ENCODE measurements around the gene STUB1.

Gene STUB1

DNA sequence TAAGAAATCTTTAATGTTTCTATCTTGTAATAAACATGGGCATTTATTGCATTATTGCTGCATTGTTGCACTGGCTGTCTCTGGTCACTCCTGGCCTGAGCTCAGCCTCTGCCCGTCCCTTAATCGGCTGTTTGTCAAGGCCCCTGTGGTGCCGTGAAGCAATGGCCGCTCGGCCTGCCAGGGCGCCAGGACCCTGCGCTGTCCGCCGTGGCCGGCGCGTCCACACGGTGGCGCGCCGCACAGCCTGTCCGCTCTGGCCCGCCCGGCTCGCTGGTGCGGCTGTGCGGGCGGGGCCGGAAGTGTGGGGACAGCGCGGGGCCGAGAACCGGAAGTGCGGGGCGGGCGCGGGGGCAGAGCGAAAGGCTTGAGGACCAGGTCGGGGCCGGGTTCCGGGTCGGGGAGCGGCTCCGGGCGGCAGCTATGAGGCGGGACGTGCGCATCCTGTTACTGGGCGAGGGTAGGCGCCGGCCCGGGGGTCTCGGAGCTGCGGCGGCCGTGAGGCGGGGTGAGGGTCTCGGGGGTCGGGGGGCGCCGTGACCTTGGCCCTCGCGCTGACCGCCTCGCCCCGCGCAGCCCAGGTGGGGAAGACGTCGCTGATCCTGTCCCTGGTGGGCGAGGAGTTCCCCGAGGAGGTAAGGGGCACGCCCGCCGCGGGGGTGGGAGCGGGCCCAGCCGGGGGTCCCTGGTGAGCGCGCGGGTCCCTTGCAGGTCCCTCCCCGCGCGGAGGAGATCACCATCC lies 12.3 kb upstream of the STUB1 start, which contains the start of gene RHOT2:
RHOT2 (plus strand) TSS at position 353 of the 739 bp plus-strand sequence; CDS start at position 421, 68 bp downstream.
- TF ChIP-seq ZFP3 (CRISPR knock-in tag; IDR thresholded peaks at IDR 0.05) = no peak
- TF ChIP-seq CSDC2 (CRISPR knock-in tag; IDR thresholded peaks at IDR 0.05) = no peak
- 0 out of 2 replicates have a peak, but pooled peaks have one; percentile 12 for TF ChIP-seq ZC3H10 (CRISPR knock-in tag; IDR thresholded peaks at IDR 0.05)
- TF ChIP-seq, protein P1, sequence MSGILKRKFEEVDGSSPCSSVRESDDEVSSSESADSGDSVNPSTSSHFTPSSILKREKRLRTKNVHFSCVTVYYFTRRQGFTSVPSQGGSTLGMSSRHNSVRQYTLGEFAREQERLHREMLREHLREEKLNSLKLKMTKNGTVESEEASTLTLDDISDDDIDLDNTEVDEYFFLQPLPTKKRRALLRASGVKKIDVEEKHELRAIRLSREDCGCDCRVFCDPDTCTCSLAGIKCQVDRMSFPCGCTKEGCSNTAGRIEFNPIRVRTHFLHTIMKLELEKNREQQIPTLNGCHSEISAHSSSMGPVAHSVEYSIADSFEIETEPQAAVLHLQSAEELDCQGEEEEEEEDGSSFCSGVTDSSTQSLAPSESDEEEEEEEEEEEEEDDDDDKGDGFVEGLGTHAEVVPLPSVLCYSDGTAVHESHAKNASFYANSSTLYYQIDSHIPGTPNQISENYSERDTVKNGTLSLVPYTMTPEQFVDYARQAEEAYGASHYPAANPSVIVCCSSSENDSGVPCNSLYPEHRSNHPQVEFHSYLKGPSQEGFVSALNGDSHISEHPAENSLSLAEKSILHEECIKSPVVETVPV (CRISPR knock-in tag; IDR thresholded peaks at IDR 0.05) = no peak
- no peak for TF ChIP-seq ZNF565 (CRISPR knock-in tag; conservative IDR thresholded peaks at IDR 0.05; ENCODE audit: low read depth)
- ATAC-seq = peak; percentile 96

DNA sequence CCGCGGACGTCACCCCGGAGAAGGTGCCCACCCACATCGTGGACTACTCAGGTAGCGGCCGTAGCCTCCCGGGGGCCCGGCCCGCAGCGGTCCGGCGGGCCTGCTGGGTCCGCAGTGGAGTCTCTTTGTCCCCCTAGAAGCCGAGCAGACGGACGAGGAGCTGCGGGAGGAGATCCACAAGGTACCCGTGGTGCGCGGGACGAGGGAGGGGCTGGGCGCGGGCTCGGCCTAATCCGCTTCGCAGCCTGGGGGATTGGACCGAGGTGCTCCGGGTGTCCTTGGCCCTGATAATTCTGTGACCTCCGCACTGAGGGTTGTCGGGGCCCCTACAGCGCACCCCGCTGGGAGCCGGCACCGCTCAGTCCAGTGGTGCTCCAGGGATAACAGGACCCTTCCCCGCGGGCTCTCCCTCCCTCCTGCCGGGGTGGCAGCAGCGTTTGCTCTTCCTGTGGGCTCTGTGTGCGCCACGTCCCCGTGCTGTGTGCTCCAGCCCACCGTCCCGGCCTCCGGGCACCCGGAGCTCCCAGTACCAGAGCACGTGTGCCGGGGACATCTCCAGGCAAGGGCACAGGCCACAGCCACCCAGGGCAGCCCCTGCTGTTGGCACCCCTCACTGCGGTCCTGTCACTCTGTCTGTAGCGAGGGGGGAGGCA lies 11.6 kb upstream of the STUB1 start:
- TF ChIP-seq ZC3H10 (CRISPR knock-in tag; IDR thresholded peaks at IDR 0.05) (no peak), GLIS3 (CRISPR knock-in tag; IDR thresholded peaks at IDR 0.05) (no peak), TOX (CRISPR knock-in tag; IDR thresholded peaks at IDR 0.05; ENCODE audit: borderline replicate concordance) (no peak), PPARA (CRISPR knock-in tag; IDR thresholded peaks at IDR 0.05; ENCODE audit: borderline replicate concordance) (no peak)
- TF ChIP-seq, protein P2, sequence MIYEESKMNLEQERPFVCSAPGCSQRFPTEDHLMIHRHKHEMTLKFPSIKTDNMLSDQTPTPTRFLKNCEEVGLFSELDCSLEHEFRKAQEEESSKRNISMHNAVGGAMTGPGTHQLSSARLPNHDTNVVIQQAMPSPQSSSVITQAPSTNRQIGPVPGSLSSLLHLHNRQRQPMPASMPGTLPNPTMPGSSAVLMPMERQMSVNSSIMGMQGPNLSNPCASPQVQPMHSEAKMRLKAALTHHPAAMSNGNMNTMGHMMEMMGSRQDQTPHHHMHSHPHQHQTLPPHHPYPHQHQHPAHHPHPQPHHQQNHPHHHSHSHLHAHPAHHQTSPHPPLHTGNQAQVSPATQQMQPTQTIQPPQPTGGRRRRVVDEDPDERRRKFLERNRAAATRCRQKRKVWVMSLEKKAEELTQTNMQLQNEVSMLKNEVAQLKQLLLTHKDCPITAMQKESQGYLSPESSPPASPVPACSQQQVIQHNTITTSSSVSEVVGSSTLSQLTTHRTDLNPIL (CRISPR knock-in tag; IDR thresholded peaks at IDR 0.05; ENCODE audit: low read depth) = no peak
- TF ChIP-seq, protein P3, sequence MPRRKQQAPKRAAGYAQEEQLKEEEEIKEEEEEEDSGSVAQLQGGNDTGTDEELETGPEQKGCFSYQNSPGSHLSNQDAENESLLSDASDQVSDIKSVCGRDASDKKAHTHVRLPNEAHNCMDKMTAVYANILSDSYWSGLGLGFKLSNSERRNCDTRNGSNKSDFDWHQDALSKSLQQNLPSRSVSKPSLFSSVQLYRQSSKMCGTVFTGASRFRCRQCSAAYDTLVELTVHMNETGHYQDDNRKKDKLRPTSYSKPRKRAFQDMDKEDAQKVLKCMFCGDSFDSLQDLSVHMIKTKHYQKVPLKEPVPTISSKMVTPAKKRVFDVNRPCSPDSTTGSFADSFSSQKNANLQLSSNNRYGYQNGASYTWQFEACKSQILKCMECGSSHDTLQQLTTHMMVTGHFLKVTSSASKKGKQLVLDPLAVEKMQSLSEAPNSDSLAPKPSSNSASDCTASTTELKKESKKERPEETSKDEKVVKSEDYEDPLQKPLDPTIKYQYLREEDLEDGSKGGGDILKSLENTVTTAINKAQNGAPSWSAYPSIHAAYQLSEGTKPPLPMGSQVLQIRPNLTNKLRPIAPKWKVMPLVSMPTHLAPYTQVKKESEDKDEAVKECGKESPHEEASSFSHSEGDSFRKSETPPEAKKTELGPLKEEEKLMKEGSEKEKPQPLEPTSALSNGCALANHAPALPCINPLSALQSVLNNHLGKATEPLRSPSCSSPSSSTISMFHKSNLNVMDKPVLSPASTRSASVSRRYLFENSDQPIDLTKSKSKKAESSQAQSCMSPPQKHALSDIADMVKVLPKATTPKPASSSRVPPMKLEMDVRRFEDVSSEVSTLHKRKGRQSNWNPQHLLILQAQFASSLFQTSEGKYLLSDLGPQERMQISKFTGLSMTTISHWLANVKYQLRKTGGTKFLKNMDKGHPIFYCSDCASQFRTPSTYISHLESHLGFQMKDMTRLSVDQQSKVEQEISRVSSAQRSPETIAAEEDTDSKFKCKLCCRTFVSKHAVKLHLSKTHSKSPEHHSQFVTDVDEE (CRISPR knock-in tag; IDR thresholded peaks at IDR 0.05) = no peak
- TF ChIP-seq, protein P1 (CRISPR knock-in tag; IDR thresholded peaks at IDR 0.05) = no peak
- peak; percentile 7 for ATAC-seq

DNA sequence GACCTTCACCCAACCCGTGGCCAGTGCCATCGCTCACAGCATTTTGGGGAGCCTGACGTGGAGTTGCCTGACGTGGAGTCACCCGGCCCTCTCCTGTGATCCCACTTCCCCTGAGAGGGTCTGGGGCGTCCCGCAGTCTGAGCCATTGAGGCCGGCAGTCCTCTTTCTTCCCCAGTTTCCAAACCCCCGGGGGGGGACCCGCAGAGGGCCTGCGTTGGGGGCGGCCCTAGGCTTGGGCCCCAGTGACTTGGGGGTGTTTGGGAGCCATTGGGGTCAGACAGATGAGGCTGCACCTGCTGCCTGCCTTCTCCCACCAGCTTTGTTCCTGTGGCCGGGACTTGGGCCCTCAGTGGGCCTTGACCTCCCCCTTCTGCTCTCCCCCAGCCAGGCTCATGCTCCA lies 10.5 kb upstream of the STUB1 start:
- TF ChIP-seq SNAI2 (CRISPR knock-in tag; IDR thresholded peaks at IDR 0.05) (no peak), ZNF70 (CRISPR knock-in tag; IDR thresholded peaks at IDR 0.05) (no peak), BACH2 (CRISPR knock-in tag; IDR thresholded peaks at IDR 0.05; ENCODE audit: borderline replicate concordance) (no peak), ZC3H10 (CRISPR knock-in tag; IDR thresholded peaks at IDR 0.05) (no peak), OSR1 (CRISPR knock-in tag; IDR thresholded peaks at IDR 0.05) (no peak), GLIS3 (CRISPR knock-in tag; IDR thresholded peaks at IDR 0.05) (no peak)
- ATAC-seq = no peak

DNA sequence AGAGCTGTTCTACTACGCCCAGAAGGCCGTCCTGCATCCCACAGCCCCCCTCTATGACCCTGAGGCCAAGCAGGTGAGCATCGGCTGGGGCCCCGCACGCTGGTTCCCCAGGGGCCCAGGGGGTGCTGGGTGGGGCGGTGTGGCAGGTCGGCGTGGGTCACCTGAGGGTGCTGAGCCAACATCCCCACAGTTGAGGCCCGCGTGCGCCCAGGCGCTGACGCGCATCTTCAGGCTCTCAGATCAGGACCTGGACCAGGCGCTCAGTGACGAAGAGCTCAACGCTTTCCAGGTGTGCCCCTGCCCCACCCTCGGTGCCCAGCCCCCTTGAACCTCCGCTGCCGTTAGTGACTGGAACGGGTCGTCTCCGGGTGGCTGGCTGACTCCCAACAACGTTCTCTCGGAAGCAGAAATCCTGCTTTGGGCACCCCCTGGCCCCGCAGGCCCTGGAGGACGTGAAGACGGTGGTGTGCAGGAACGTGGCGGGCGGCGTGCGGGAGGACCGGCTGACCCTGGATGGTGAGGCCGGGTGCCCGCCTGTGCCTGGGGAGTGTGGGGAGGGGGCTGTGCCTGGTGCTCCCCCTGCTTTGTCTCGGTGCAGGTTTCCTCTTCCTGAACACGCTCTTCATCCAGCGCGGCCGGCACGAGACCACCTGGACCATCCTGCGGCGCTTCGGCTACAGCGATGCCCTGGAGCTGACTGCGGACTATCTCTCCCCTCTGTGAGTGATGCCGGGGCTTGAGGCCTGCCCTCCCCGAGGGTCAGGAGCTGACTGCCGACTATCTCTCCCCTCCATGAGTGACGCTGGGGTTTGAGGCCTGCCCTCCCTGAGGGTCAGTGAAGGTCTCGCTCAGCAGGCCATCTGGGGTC lies 9.5 kb upstream of the STUB1 start:
- no peak for ATAC-seq
- TF ChIP-seq ZNF565 (CRISPR knock-in tag; conservative IDR thresholded peaks at IDR 0.05; ENCODE audit: low read depth) (no peak), PPARA (CRISPR knock-in tag; IDR thresholded peaks at IDR 0.05; ENCODE audit: borderline replicate concordance) (no peak), ZNF8 (CRISPR knock-in tag; IDR thresholded peaks at IDR 0.05) (no peak), SNAI2 (CRISPR knock-in tag; IDR thresholded peaks at IDR 0.05) (no peak), ZFP30 (CRISPR knock-in tag; IDR thresholded peaks at IDR 0.05) (no peak), ISL1 (CRISPR knock-in tag; IDR thresholded peaks at IDR 0.05) (no peak), ARNTL (CRISPR knock-in tag; IDR thresholded peaks at IDR 0.05; ENCODE audit: borderline replicate concordance, low read depth) (no peak), RARB (CRISPR knock-in tag; IDR thresholded peaks at IDR 0.05) (no peak), OSR1 (CRISPR knock-in tag; IDR thresholded peaks at IDR 0.05) (no peak), ESRRG (CRISPR knock-in tag; IDR thresholded peaks at IDR 0.05) (no peak), BACH2 (CRISPR knock-in tag; IDR thresholded peaks at IDR 0.05; ENCODE audit: borderline replicate concordance) (no peak)

Data from SK-N-SH treated with all-trans-retinoic acid at 6 μM for 48 hours (cell line).